ENCODE measurements around the gene LRRC19.

LRRC19 gene

DNA sequence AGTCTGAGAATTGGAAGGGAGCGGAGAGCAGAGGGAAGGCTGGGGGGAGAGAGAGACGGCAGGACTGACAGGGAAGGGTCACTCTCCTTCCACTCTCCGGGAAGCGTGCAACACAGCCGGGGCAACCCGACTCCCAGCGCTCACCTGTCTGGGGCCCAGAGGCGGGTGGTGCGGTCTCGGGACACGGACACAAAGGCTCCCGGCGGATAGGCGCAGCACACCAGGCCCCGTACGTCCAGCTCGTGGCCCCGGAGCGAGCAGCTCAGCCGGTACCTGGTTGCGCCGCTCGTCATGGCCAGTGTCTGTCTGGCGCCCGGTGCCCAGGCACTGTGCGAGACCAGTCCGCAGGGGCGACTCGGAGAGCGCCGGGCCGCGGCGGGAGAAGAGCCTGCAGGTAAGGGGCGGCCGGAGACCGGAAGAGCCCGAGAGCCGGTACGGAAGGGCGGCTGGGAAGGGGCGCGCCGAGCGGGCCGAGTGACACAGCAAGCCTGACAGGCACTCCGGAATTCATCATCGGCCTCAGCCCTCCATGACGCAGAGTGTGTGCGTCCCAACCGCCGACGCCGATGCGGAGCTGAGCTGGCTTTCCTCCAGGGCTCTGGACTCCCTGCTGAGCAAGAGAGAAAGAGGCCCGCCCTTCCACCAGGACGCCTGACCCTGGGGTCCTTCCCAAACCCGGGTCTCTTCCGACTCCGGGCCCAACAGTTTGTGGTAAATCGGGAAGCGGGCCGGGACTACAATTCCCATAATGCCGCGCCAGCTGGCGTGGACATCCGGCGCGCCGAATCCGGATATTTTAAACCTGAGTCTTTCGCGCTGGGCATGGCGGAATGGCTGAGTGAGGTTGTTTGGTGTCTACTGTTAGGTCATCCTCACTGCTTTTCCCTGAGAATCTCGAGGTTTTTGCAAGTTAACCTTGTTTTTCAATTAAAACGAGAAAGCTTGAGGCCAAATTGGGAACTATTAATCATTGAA is 58.4 kb downstream of the LRRC19 start, which contains the start of gene PLAA (continued):
- TF ChIP-seq, protein P1, sequence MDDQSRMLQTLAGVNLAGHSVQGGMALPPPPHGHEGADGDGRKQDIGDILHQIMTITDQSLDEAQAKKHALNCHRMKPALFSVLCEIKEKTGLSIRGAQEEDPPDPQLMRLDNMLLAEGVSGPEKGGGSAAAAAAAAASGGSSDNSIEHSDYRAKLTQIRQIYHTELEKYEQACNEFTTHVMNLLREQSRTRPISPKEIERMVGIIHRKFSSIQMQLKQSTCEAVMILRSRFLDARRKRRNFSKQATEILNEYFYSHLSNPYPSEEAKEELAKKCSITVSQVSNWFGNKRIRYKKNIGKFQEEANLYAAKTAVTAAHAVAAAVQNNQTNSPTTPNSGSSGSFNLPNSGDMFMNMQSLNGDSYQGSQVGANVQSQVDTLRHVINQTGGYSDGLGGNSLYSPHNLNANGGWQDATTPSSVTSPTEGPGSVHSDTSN (CRISPR knock-in tag; IDR thresholded peaks at IDR 0.05): no peak
- TF ChIP-seq ZNF660 (tag by site-specific recombination; IDR thresholded peaks at IDR 0.05) (no peak), ZNF23 (tag by site-specific recombination; IDR thresholded peaks at IDR 0.05; ENCODE audit: borderline replicate concordance) (no peak), ZNF624 (tag by site-specific recombination; IDR thresholded peaks at IDR 0.05) (no peak), ZNF19 (tag by site-specific recombination; IDR thresholded peaks at IDR 0.05; ENCODE audit: low read depth) (no peak), ZNF423 (tag by site-specific recombination; IDR thresholded peaks at IDR 0.05) (no peak), ZFP37 (tag by site-specific recombination; IDR thresholded peaks at IDR 0.05) (peak; percentile 66; the same call in 1 of the 2 replicates), ZNF10 (tag by site-specific recombination; IDR thresholded peaks at IDR 0.05) (no peak), ZNF341 (tag by site-specific recombination; IDR thresholded peaks at IDR 0.05; ENCODE audit: low read depth) (peak; percentile 99), ZNF184 (tag by site-specific recombination; IDR thresholded peaks at IDR 0.05) (no peak), SCRT1 (tag by site-specific recombination; IDR thresholded peaks at IDR 0.05; ENCODE audit: borderline replicate concordance) (no peak), ZNF214 (tag by site-specific recombination; IDR thresholded peaks at IDR 0.05; ENCODE audit: borderline replicate concordance) (no peak), ZNF830 (tag by site-specific recombination; IDR thresholded peaks at IDR 0.05; ENCODE audit: low read depth) (no peak), ZNF155 (tag by site-specific recombination; IDR thresholded peaks at IDR 0.05) (no peak), ZNF248 (tag by site-specific recombination; IDR thresholded peaks at IDR 0.05) (no peak), ZNF324 (tag by site-specific recombination; IDR thresholded peaks at IDR 0.05) (0 out of 2 replicates have a peak, but pooled peaks have one; percentile 37), MYNN (tag by site-specific recombination; IDR thresholded peaks at IDR 0.05; ENCODE audit: borderline replicate concordance) (no peak), SP2 (tag by site-specific recombination; IDR thresholded peaks at IDR 0.05) (peak; percentile 72), ZBTB48 (tag by site-specific recombination; IDR thresholded peaks at IDR 0.05) (no peak), HOXD13 (CRISPR knock-in tag; IDR thresholded peaks at IDR 0.05; ENCODE audit: borderline replicate concordance) (no peak), ZNF658 (tag by site-specific recombination; IDR thresholded peaks at IDR 0.05) (no peak), ZSCAN30 (tag by site-specific recombination; IDR thresholded peaks at IDR 0.05) (no peak), GFI1B (tag by site-specific recombination; IDR thresholded peaks at IDR 0.05) (no peak), ZNF837 (tag by site-specific recombination; IDR thresholded peaks at IDR 0.05) (no peak)
- TF ChIP-seq, protein P2, sequence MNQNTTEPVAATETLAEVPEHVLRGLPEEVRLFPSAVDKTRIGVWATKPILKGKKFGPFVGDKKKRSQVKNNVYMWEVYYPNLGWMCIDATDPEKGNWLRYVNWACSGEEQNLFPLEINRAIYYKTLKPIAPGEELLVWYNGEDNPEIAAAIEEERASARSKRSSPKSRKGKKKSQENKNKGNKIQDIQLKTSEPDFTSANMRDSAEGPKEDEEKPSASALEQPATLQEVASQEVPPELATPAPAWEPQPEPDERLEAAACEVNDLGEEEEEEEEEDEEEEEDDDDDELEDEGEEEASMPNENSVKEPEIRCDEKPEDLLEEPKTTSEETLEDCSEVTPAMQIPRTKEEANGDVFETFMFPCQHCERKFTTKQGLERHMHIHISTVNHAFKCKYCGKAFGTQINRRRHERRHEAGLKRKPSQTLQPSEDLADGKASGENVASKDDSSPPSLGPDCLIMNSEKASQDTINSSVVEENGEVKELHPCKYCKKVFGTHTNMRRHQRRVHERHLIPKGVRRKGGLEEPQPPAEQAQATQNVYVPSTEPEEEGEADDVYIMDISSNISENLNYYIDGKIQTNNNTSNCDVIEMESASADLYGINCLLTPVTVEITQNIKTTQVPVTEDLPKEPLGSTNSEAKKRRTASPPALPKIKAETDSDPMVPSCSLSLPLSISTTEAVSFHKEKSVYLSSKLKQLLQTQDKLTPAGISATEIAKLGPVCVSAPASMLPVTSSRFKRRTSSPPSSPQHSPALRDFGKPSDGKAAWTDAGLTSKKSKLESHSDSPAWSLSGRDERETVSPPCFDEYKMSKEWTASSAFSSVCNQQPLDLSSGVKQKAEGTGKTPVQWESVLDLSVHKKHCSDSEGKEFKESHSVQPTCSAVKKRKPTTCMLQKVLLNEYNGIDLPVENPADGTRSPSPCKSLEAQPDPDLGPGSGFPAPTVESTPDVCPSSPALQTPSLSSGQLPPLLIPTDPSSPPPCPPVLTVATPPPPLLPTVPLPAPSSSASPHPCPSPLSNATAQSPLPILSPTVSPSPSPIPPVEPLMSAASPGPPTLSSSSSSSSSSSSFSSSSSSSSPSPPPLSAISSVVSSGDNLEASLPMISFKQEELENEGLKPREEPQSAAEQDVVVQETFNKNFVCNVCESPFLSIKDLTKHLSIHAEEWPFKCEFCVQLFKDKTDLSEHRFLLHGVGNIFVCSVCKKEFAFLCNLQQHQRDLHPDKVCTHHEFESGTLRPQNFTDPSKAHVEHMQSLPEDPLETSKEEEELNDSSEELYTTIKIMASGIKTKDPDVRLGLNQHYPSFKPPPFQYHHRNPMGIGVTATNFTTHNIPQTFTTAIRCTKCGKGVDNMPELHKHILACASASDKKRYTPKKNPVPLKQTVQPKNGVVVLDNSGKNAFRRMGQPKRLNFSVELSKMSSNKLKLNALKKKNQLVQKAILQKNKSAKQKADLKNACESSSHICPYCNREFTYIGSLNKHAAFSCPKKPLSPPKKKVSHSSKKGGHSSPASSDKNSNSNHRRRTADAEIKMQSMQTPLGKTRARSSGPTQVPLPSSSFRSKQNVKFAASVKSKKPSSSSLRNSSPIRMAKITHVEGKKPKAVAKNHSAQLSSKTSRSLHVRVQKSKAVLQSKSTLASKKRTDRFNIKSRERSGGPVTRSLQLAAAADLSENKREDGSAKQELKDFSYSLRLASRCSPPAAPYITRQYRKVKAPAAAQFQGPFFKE (tag by site-specific recombination; IDR thresholded peaks at IDR 0.05; ENCODE audit: borderline replicate concordance): no peak
- TF ChIP-seq, protein P3, sequence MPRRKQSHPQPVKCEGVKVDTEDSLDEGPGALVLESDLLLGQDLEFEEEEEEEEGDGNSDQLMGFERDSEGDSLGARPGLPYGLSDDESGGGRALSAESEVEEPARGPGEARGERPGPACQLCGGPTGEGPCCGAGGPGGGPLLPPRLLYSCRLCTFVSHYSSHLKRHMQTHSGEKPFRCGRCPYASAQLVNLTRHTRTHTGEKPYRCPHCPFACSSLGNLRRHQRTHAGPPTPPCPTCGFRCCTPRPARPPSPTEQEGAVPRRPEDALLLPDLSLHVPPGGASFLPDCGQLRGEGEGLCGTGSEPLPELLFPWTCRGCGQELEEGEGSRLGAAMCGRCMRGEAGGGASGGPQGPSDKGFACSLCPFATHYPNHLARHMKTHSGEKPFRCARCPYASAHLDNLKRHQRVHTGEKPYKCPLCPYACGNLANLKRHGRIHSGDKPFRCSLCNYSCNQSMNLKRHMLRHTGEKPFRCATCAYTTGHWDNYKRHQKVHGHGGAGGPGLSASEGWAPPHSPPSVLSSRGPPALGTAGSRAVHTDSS (tag by site-specific recombination; IDR thresholded peaks at IDR 0.05): no peak
- TF ChIP-seq, protein P4, sequence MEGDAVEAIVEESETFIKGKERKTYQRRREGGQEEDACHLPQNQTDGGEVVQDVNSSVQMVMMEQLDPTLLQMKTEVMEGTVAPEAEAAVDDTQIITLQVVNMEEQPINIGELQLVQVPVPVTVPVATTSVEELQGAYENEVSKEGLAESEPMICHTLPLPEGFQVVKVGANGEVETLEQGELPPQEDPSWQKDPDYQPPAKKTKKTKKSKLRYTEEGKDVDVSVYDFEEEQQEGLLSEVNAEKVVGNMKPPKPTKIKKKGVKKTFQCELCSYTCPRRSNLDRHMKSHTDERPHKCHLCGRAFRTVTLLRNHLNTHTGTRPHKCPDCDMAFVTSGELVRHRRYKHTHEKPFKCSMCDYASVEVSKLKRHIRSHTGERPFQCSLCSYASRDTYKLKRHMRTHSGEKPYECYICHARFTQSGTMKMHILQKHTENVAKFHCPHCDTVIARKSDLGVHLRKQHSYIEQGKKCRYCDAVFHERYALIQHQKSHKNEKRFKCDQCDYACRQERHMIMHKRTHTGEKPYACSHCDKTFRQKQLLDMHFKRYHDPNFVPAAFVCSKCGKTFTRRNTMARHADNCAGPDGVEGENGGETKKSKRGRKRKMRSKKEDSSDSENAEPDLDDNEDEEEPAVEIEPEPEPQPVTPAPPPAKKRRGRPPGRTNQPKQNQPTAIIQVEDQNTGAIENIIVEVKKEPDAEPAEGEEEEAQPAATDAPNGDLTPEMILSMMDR (tag by site-specific recombination; IDR thresholded peaks at IDR 0.05): peak; percentile 85
- TF ChIP-seq, protein P5, sequence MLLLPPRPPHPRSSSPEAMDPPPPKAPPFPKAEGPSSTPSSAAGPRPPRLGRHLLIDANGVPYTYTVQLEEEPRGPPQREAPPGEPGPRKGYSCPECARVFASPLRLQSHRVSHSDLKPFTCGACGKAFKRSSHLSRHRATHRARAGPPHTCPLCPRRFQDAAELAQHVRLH (tag by site-specific recombination; IDR thresholded peaks at IDR 0.05): peak; percentile 51; the same call in 1 of the 2 replicates

Data from HEK293 (cell line).